HepG2 (cell line): ENCODE data around the gene WDR82. TPM values are rescaled to one million over a fixed set of nuclear protein-coding genes. Genes with fewer than 3 reads are reported as not detected.

Experiments
- ATAC-seq: fragments of 200-7000 bp; cut with Tn5 transposase; 3 replicates; pipeline ENCODE4 v1.9.1; 2020; ENCODE audit warnings: mild to moderate bottlenecking, moderate library complexity
- BruUV-seq: library from RNA; stranded (reverse); fragments of 400-500 nt; replicated peaks from 2 replicates; lab custom pipeline; 2021; lab: Mats Ljungman, UMichigan
- CTCF ChIA-PET: fragments of 300-600 bp; formaldehyde crosslinking; extraction: SDS; loops from one replicate; lab custom pipeline; 2021; ENCODE audit warnings: low total read pairs, inconsistent platforms, low intra/inter-chr PET ratio; lab: Yijun Ruan, JAX
- POLR2A ChIA-PET: fragments of 350-600 bp; sonication (Branson Sonifier 250); formaldehyde crosslinking; loops from one replicate; lab custom pipeline; 2020; ENCODE audit warnings: antibody characterized with exemption, inconsistent platforms; lab: Yijun Ruan, JAX
- DNase-seq: peaks from one replicate; pipeline ENCODE4 v3.0.0-alpha.2; 2015; ENCODE audit warnings: low spot score
- FAIRE-seq: peaks from 3 replicates; lab custom pipeline; 2011; peaks lifted over from hg19 to GRCh38; lab: Jason Lieb, UNC
- H2AFZ ChIP-seq: one replicate; pipeline ENCODE4 v1.6.1; 2011; ENCODE audit warnings: low read length, inconsistent platforms
- H3K27ac ChIP-seq: fragments of 300-600 bp; 3 replicates; pipeline ENCODE4 v1.8.0; 2011; ENCODE audit warnings: mixed run types, mild to moderate bottlenecking, mixed read lengths, low read length, inconsistent platforms; ENCODE audit not compliant: insufficient read depth; ENCODE audit errors: extremely low read length
- H3K27me3 ChIP-seq, 2 experiments: fragments of 200-600 bp in 1 of 2; 2 replicates in 1 of 2; 3 replicates in 1 of 2; pipeline versions ENCODE4 v1.6.0 to v1.8.0; 2011; ENCODE audit warnings: low read length in 2 of 2, mild to moderate bottlenecking in 2 of 2, moderate library complexity in 2 of 2, inconsistent platforms in 1 of 2; ENCODE audit not compliant: insufficient read depth in 2 of 2, control insufficient read depth in 1 of 2
- H3K36me3 ChIP-seq, 2 experiments: fragments of 200-600 bp in 1 of 2; replicated peaks in 1 of 2; 2 replicates in 1 of 2; 3 replicates in 1 of 2; pipeline versions ENCODE4 v1.5.1 to v1.8.0; 2011; ENCODE audit warnings: low read length in 2 of 2, inconsistent platforms in 1 of 2; ENCODE audit not compliant: insufficient read depth in 2 of 2, control insufficient read depth in 1 of 2
- H3K4me1 ChIP-seq: 2 replicates; pipeline ENCODE4 v1.5.1; 2012; ENCODE audit warnings: low read length, inconsistent platforms; ENCODE audit not compliant: insufficient read depth
- H3K4me2 ChIP-seq: 2 replicates; pipeline ENCODE4 v1.6.0; 2011; ENCODE audit warnings: low read depth, low read length, inconsistent platforms
- H3K4me3 ChIP-seq, 3 experiments: fragments of 200-600 bp in 1 of 3; sonication (generic), shearing (Covaris generic) in 1 of 3; replicated peaks in 1 of 3; 2 replicates each; pipeline ENCODE4 v1.5.1; 2011 to 2016; ENCODE audit warnings: low read length in 3 of 3, inconsistent platforms in 2 of 3, low read depth in 2 of 3, mild to moderate bottlenecking in 2 of 3, control low read depth in 1 of 3, mixed read lengths in 1 of 3; ENCODE audit not compliant: insufficient read depth in 1 of 3
- H3K79me2 ChIP-seq: one replicate; pipeline ENCODE4 v1.6.1; 2011; ENCODE audit warnings: low read length, inconsistent platforms; ENCODE audit not compliant: insufficient read depth
- H3K9ac ChIP-seq: 2 replicates; pipeline ENCODE4 v1.6.0; 2011; ENCODE audit warnings: mild to moderate bottlenecking, low read depth, low read length, inconsistent platforms; ENCODE audit not compliant: insufficient read depth
- H3K9me3 ChIP-seq: 2 replicates; pipeline ENCODE4 v1.5.1; 2012; ENCODE audit warnings: mild to moderate bottlenecking, low read length
- H4K20me1 ChIP-seq: 2 replicates; pipeline ENCODE4 v1.6.0; 2011; ENCODE audit warnings: inconsistent platforms, mild to moderate bottlenecking, low read length, moderate library complexity; ENCODE audit not compliant: insufficient read depth
- HIVEP1 ChIP-seq: sonication (generic); formaldehyde crosslinking; IDR thresholded peaks from 2 replicates; pipeline ENCODE4 v1.4.0; 2020; ENCODE audit warnings: mild to moderate bottlenecking, missing genetic modification reagents
- HMGXB3 ChIP-seq: sonication (generic); formaldehyde crosslinking; IDR thresholded peaks from 2 replicates; pipeline ENCODE4 v1.4.0; 2020; ENCODE audit warnings: missing genetic modification reagents, borderline replicate concordance
- HOXA3 ChIP-seq: sonication (generic); formaldehyde crosslinking; IDR thresholded peaks from 2 replicates; pipeline ENCODE4 v1.5.0; 2020; ENCODE audit warnings: missing genetic modification reagents
- JUND ChIP-seq: sonication (generic); formaldehyde crosslinking; IDR thresholded peaks from 2 replicates; pipeline ENCODE4 v1.8.0; 2022; ENCODE audit warnings: mild to moderate bottlenecking, missing genetic modification reagents
- NR2F2 ChIP-seq: IDR thresholded peaks from 2 replicates; pipeline ENCODE4 v1.6.1; 2012; ENCODE audit warnings: low read depth, inconsistent platforms, borderline replicate concordance
- PRDM15 ChIP-seq: sonication (generic); formaldehyde crosslinking; IDR thresholded peaks from 2 replicates; pipeline ENCODE4 v1.4.0; 2020; ENCODE audit warnings: missing genetic modification reagents
- ZNF234 ChIP-seq: sonication (generic); formaldehyde crosslinking; conservative IDR thresholded peaks from 2 replicates; pipeline ENCODE4 v1.5.1; 2020; ENCODE audit warnings: mild to moderate bottlenecking, missing genetic modification reagents
- ZNF292 ChIP-seq: sonication (generic); formaldehyde crosslinking; IDR thresholded peaks from 2 replicates; pipeline ENCODE4 v1.8.1; 2022; ENCODE audit warnings: mild to moderate bottlenecking, low read depth, missing genetic modification reagents, borderline replicate concordance
- ZNF768 ChIP-seq: sonication (generic); formaldehyde crosslinking; IDR thresholded peaks from 2 replicates; pipeline ENCODE4 v1.4.0; 2020; ENCODE audit warnings: missing genetic modification reagents
- WGBS: methylation state at CpG from one replicate; pipeline ENCODE4 v1.1.6; 2017; ENCODE audit warnings: low lambda C conversion rate; 5-methylcytosine and 5-hydroxymethylcytosine counted together
- in situ Hi-C: cut with HindIII; loops from 2 replicates; pipeline ENCODE4 v1.10.0; 2017; ENCODE audit warnings: low pct_unique_long_range_greater_than_20kb; ENCODE audit not compliant: extremely low pct_ligation_motif_present
- intact Hi-C: fragments of 100-400 bp; cut with micrococcal nuclease; formaldehyde crosslinking; loops from one replicate; pipeline ENCODE4 v1.10.0; 2022; ENCODE audit not compliant: unreplicated experiment
- polyA plus RNA-seq, 8 experiments: library from polyadenylated mRNA; depleted of rRNA in 3 of 8; stranded (reverse) in 7 of 8; unstranded in 1 of 8; fragments of >200 nt; fragmentation: Illumina TruSeq in 4 of 8; extraction: Trizol in 4 of 8; gene quantifications; 2 replicates each; pipeline versions ENCODE4 v1.2.1 to v1.2.3, GENCODE V29; 2011 to 2016; ENCODE audit warnings: low read depth in 4 of 8, missing spikeins in 1 of 8, mixed read lengths in 1 of 8; ENCODE audit not compliant: insufficient read depth in 1 of 8
- total RNA-seq, 5 experiments: library from RNA; depleted of rRNA; stranded (reverse); fragments of >200 nt; fragmentation: Illumina TruSeq; extraction: Trizol; gene quantifications; 2 replicates each; pipeline ENCODE4 v1.2.3, GENCODE V29; 2016; ENCODE audit warnings: low read depth in 1 of 5
- TF ChIP-seq, protein P1 (sequence below): sonication (generic); formaldehyde crosslinking; IDR thresholded peaks from 2 replicates; pipeline ENCODE4 v1.9.0; 2022; ENCODE audit warnings: missing genetic modification reagents, mild to moderate bottlenecking, borderline replicate concordance
- TF ChIP-seq, protein P2 (sequence below): sonication (generic); formaldehyde crosslinking; IDR thresholded peaks from 2 replicates; pipeline ENCODE4 v1.5.1; 2020; ENCODE audit warnings: missing genetic modification reagents, mild to moderate bottlenecking, borderline replicate concordance

The WDR82 gene
- total and polyA plus RNA-seq, 2 of the 13 experiments (the other 11 are each of a cell fraction or from before 2014, with no cell fraction given), result 39.1 to 59.5 TPM

- intact Hi-C loops (loop anchor here (5.0 kb wide), 1 partner anchor 51 kb away; the partner anchor contains the start of gene GLYCTK), in situ Hi-C loops (no loop called here)
- peaks cover 23% of the 10 kb centered on the region for H4K20me1 ChIP-seq
- POLR2A ChIA-PET, result interaction anchor here (1.2 to 5.9 kb wide), 8 partner anchors 9 to 62 kb away, joined by 3 to 126 read pairs (median 14); partner anchors contain the start of genes GLYCTK, PPM1M, TLR9 and WDR82
- BruUV-seq, result no TSS peak
- ATAC-seq, result no peak
- 0 out of 2 replicates have a peak overlapping the region, but pooled peaks have one; percentile 89 for H3K9ac ChIP-seq
- FAIRE-seq, result no peak
- H3K27ac ChIP-seq, result peak overlapping the region; percentile 68
- peaks cover 47% of the 10 kb centered on the region for H3K4me1 ChIP-seq
- CTCF ChIA-PET, result no interaction called here
- H3K27me3 ChIP-seq, result no peaks in the 10 kb centered on the region; a peak in 1 of 5 replicates
- no peaks in the 10 kb centered on the region for H3K9me3 ChIP-seq
- peak overlapping the region in 1 of 3 experiments; percentile 42; a peak in 2 of 6 replicates for H3K4me3 ChIP-seq
- H3K79me2 ChIP-seq, result peaks cover 29% of the 10 kb centered on the region
- WGBS, result 50% methylated on average over 3 of the region's 5 CpGs
- peak overlapping the region; percentile 80 for H3K4me2 ChIP-seq
- no peak for DNase-seq
- H3K36me3 ChIP-seq, result peaks cover 4 to 20% of the 10 kb centered on the region in 2 experiments
- no peak overlapping the region for H2AFZ ChIP-seq
- TF ChIP-seq, protein P1, sequence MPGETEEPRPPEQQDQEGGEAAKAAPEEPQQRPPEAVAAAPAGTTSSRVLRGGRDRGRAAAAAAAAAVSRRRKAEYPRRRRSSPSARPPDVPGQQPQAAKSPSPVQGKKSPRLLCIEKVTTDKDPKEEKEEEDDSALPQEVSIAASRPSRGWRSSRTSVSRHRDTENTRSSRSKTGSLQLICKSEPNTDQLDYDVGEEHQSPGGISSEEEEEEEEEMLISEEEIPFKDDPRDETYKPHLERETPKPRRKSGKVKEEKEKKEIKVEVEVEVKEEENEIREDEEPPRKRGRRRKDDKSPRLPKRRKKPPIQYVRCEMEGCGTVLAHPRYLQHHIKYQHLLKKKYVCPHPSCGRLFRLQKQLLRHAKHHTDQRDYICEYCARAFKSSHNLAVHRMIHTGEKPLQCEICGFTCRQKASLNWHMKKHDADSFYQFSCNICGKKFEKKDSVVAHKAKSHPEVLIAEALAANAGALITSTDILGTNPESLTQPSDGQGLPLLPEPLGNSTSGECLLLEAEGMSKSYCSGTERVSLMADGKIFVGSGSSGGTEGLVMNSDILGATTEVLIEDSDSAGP (CRISPR knock-in tag), result 0 out of 2 replicates have a peak, but pooled peaks have one; percentile 3
- peak; percentile 72; the same call in 1 of the 2 replicates for TF ChIP-seq HIVEP1 (CRISPR knock-in tag)
- TF ChIP-seq ZNF234, result no peak
- TF ChIP-seq ZNF292 (CRISPR knock-in tag), result no peak
- peak; percentile 57; the same call in 1 of the 2 replicates for TF ChIP-seq HOXA3 (CRISPR knock-in tag)
- TF ChIP-seq NR2F2, result peak; percentile 58; the same call in 1 of the 2 replicates
- TF ChIP-seq PRDM15 (CRISPR knock-in tag), result peak; percentile 50; the same call in 1 of the 2 replicates
- TF ChIP-seq JUND (CRISPR knock-in tag), result 0 out of 2 replicates have a peak, but pooled peaks have one; percentile 42
- peak; percentile 78; the same call in 1 of the 2 replicates for TF ChIP-seq ZNF768
- no peak for TF ChIP-seq HMGXB3
- TF ChIP-seq, protein P2, sequence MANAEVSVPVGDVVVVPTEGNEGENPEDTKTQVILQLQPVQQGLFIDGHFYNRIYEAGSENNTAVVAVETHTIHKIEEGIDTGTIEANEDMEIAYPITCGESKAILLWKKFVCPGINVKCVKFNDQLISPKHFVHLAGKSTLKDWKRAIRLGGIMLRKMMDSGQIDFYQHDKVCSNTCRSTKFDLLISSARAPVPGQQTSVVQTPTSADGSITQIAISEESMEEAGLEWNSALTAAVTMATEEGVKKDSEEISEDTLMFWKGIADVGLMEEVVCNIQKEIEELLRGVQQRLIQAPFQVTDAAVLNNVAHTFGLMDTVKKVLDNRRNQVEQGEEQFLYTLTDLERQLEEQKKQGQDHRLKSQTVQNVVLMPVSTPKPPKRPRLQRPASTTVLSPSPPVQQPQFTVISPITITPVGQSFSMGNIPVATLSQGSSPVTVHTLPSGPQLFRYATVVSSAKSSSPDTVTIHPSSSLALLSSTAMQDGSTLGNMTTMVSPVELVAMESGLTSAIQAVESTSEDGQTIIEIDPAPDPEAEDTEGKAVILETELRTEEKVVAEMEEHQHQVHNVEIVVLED (CRISPR knock-in tag), result no peak
Observed at GRCh38 chr3:52236424-52236886, 42.0 kb downstream of the WDR82 start.
